ENCODE results near the gene C5orf22.

C5orf22 gene

DNA sequence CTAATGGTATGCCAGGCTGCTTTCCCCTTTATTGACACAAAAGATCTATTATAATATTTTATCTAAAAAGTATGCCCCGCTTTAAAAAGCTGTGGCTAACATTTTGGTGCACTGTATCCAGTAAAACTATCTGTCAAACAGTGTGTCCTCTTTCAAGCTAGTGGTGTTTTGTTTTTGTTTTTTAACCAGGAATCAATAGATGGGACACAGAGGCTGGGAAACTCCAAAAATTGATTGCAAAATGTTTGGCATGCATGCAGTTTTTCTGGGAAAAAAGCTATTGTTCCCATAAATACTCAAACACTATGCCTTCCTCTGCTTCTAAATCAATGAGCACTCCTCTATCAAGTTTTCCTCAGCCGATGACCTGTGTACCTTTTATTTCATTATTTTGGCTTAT, 72.5 kb downstream of the C5orf22 start:
- no peak for DNase-seq (ENCODE audit: low spot score)

All from COLO829 (cell line).